Panc1 (cell line): ENCODE data around the gene B3GALT5. TPM values are rescaled to one million over a fixed set of nuclear protein-coding genes. Genes with fewer than 3 reads are reported as not detected.

Experiments
- ATAC-seq: fragments of 200-7000 bp; cut with Tn5 transposase; 2 replicates; pipeline ENCODE4 v1.9.1; 2020; ENCODE audit warnings: mild to moderate bottlenecking, moderate library complexity
- BruUV-seq: library from RNA; stranded (reverse); fragments of 400-500 nt; replicated peaks from 2 replicates; lab custom pipeline; 2021; lab: Mats Ljungman, UMichigan
- CTCF ChIA-PET: fragments of 300-600 bp; sonication (Branson Sonifier 250); formaldehyde crosslinking; loops from one replicate; lab custom pipeline; 2022; ENCODE audit warnings: antibody characterized with exemption; lab: Charles Lee
- POLR2A ChIA-PET: fragments of 300-600 bp; sonication (Branson Sonifier 250); formaldehyde crosslinking; loops from one replicate; lab custom pipeline; 2022; ENCODE audit warnings: antibody characterized with exemption; lab: Charles Lee
- DNase-seq: peaks from one replicate; pipeline ENCODE4 v3.0.0-alpha.2; 2010; ENCODE audit warnings: low read depth, low spot score
- H3K27ac ChIP-seq: 2 replicates; pipeline ENCODE4 v1.5.1; 2011; ENCODE audit warnings: mild to moderate bottlenecking, low read length, inconsistent platforms
- H3K27me3 ChIP-seq: fragments of 200-500 bp; sonication (Bioruptor generic); 2 replicates; pipeline ENCODE4 v1.6.0; 2014; ENCODE audit warnings: low read length, inconsistent platforms; ENCODE audit not compliant: control insufficient read depth, insufficient read depth
- H3K36me3 ChIP-seq: fragments of 200-500 bp; sonication (Bioruptor generic); 2 replicates; pipeline ENCODE4 v1.5.1; 2014; ENCODE audit warnings: inconsistent platforms, mild to moderate bottlenecking, low read length, moderate library complexity; ENCODE audit not compliant: control insufficient read depth, insufficient read depth
- H3K4me1 ChIP-seq: 2 replicates; pipeline ENCODE4 v1.5.1; 2011; ENCODE audit warnings: inconsistent platforms, mild to moderate bottlenecking, low read length, moderate library complexity; ENCODE audit not compliant: control insufficient read depth, insufficient read depth
- H3K4me3 ChIP-seq, 2 experiments: 2 replicates each; pipeline ENCODE4 v1.5.1; 2011 to 2012; ENCODE audit warnings: low read depth in 2 of 2, low read length in 2 of 2, mild to moderate bottlenecking in 2 of 2, inconsistent platforms in 1 of 2, moderate library complexity in 1 of 2
- H3K9me3 ChIP-seq: fragments of 200-500 bp; sonication (Bioruptor generic); 2 replicates; pipeline ENCODE4 v1.5.1; 2014; ENCODE audit warnings: low read depth, mild to moderate bottlenecking, inconsistent platforms, low read length, moderate library complexity; ENCODE audit not compliant: control insufficient read depth, insufficient read depth
- POLR2AphosphoS5 ChIP-seq: IDR thresholded peaks from 2 replicates; pipeline ENCODE4 v1.6.1; 2012; ENCODE audit warnings: mild to moderate bottlenecking, low read depth, low read length, moderate library complexity
- SIN3A ChIP-seq: IDR thresholded peaks from 2 replicates; pipeline ENCODE4 v1.6.1; 2012; ENCODE audit warnings: low read depth, mild to moderate bottlenecking, low read length, moderate library complexity, borderline replicate concordance; ENCODE audit not compliant: insufficient read depth
- TCF7L2 ChIP-seq: IDR thresholded peaks from 2 replicates; pipeline ENCODE4 v1.6.1; 2011; ENCODE audit warnings: mild to moderate bottlenecking, low read depth, low read length, inconsistent platforms
- in situ Hi-C: cut with HindIII; loops from 2 replicates; pipeline ENCODE4 v1.10.0; 2016; ENCODE audit warnings: low sequenced_read_pairs, low pct_unique_long_range_greater_than_20kb
- intact Hi-C: fragments of 100-400 bp; cut with micrococcal nuclease; formaldehyde crosslinking; loops from one replicate; pipeline ENCODE4 v1.10.0; 2022; ENCODE audit not compliant: unreplicated experiment
- total RNA-seq: library from RNA; stranded (reverse); gene quantifications from one replicate; pipeline ENCODE4 v1.2.1, GENCODE V29; 2021; ENCODE audit not compliant: unreplicated experiment
- TF ChIP-seq, protein P1 (sequence below), 2 experiments: IDR thresholded peaks; 2 replicates each; pipeline ENCODE4 v1.6.1; 2011 to 2012; ENCODE audit warnings: low read depth in 2 of 2, control low read depth in 1 of 2, low read length in 1 of 2, mild to moderate bottlenecking in 1 of 2, moderate library complexity in 1 of 2; ENCODE audit not compliant: insufficient read depth in 1 of 2
- TF ChIP-seq, protein P2 (sequence below): fragments of 450-650 bp; IDR thresholded peaks from 2 replicates; pipeline ENCODE4 v1.5.1; 2017; ENCODE audit warnings: mild to moderate bottlenecking

The B3GALT5 gene
- total RNA-seq, 1 experiment from 2014 or later = 0.10 TPM

DNA sequence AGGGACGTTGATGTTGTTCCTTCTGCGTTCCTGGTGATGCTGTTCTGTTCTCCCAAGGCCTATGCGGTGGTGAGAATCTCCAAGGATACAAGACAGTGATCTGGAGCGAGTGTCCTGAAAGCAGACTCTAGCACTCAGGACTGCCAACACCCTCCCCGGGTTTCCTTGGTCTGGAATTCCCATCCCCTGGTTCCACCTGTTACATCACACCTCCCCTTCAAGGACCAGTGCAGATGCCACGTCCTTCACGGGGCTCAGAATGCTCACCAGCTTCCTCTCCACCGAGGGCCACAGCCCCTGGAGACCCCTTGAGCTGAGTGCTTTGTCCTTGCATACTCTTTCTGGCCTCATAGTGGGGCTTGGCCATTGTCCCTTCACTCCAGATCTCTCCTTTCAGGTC is 43.5 kb downstream of the B3GALT5 start:
- intact Hi-C loops = no loop called here
- ATAC-seq (no peak), DNase-seq (no peak)
- TF ChIP-seq, protein P1, sequence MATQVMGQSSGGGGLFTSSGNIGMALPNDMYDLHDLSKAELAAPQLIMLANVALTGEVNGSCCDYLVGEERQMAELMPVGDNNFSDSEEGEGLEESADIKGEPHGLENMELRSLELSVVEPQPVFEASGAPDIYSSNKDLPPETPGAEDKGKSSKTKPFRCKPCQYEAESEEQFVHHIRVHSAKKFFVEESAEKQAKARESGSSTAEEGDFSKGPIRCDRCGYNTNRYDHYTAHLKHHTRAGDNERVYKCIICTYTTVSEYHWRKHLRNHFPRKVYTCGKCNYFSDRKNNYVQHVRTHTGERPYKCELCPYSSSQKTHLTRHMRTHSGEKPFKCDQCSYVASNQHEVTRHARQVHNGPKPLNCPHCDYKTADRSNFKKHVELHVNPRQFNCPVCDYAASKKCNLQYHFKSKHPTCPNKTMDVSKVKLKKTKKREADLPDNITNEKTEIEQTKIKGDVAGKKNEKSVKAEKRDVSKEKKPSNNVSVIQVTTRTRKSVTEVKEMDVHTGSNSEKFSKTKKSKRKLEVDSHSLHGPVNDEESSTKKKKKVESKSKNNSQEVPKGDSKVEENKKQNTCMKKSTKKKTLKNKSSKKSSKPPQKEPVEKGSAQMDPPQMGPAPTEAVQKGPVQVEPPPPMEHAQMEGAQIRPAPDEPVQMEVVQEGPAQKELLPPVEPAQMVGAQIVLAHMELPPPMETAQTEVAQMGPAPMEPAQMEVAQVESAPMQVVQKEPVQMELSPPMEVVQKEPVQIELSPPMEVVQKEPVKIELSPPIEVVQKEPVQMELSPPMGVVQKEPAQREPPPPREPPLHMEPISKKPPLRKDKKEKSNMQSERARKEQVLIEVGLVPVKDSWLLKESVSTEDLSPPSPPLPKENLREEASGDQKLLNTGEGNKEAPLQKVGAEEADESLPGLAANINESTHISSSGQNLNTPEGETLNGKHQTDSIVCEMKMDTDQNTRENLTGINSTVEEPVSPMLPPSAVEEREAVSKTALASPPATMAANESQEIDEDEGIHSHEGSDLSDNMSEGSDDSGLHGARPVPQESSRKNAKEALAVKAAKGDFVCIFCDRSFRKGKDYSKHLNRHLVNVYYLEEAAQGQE (IDR thresholded peaks at IDR 0.05; ENCODE audit: insufficient read depth in 1 of 2, low read depth in 2 of 2, low read length in 1 of 2) = no peak
- TF ChIP-seq TCF7L2 = no peak
- no peak for TF ChIP-seq SIN3A
- TF ChIP-seq POLR2AphosphoS5 = no peak
- TF ChIP-seq, protein P2, sequence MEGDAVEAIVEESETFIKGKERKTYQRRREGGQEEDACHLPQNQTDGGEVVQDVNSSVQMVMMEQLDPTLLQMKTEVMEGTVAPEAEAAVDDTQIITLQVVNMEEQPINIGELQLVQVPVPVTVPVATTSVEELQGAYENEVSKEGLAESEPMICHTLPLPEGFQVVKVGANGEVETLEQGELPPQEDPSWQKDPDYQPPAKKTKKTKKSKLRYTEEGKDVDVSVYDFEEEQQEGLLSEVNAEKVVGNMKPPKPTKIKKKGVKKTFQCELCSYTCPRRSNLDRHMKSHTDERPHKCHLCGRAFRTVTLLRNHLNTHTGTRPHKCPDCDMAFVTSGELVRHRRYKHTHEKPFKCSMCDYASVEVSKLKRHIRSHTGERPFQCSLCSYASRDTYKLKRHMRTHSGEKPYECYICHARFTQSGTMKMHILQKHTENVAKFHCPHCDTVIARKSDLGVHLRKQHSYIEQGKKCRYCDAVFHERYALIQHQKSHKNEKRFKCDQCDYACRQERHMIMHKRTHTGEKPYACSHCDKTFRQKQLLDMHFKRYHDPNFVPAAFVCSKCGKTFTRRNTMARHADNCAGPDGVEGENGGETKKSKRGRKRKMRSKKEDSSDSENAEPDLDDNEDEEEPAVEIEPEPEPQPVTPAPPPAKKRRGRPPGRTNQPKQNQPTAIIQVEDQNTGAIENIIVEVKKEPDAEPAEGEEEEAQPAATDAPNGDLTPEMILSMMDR = no peak
- no peaks in the 10 kb centered on the region for H3K4me1 ChIP-seq
- H3K27ac ChIP-seq = no peak overlapping the region
- in situ Hi-C loops = no loop called here
- BruUV-seq = no TSS peak
- no peaks in the 10 kb centered on the region for H3K9me3 ChIP-seq
- H3K27me3 ChIP-seq = no peaks in the 10 kb centered on the region; the same call in 1 of the 2 replicates
- CTCF ChIA-PET = no interaction called here
- no peak overlapping the region for H3K4me3 ChIP-seq
- POLR2A ChIA-PET = no interaction called here
- no peaks in the 10 kb centered on the region for H3K36me3 ChIP-seq

DNA sequence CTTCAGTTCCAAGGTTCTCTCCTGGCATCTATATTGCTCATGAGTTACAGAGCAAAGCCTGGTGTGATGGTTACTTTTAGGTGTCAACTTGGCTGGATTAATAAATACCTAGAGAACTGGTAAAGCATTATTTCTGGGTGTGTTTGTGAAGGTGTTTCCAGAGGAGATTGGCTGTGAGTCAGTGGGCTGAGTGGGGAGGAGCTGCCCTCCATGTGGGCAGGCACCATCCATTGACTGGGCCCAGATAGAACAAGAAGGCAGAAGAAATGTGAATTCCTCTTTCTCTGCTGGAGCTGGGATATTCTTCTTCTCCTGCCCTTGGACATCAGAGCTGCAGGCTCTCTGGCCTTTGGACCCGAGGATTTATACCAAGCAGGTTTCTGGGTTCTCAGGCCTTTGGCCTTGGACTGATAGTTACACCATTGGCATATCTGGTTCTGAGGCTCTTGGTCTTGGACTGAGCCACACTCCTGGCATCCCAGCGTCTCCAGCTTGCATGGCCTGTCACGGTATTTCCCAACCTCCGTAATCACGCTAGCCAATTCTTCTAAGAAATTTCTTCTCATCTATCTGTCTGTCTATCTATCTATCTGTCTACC is 44.5 kb downstream of the B3GALT5 start:
- intact Hi-C loops (no loop called here), in situ Hi-C loops (no loop called here)
- TF ChIP-seq SIN3A (no peak), TCF7L2 (no peak), POLR2AphosphoS5 (no peak)
- TF ChIP-seq, protein P2 = no peak
- TF ChIP-seq, protein P1 (IDR thresholded peaks at IDR 0.05; ENCODE audit: insufficient read depth in 1 of 2, low read depth in 2 of 2, low read length in 1 of 2) = no peak
- Histone ChIP-seq H3K27ac (no peak overlapping the region), H3K4me3 (no peak overlapping the region), H3K9me3 (no peaks in the 10 kb centered on the region), H3K4me1 (no peaks in the 10 kb centered on the region), H3K27me3 (no peaks in the 10 kb centered on the region; the same call in 1 of the 2 replicates), H3K36me3 (no peaks in the 10 kb centered on the region)
- CTCF ChIA-PET = no interaction called here
- POLR2A ChIA-PET = no interaction called here
- DNase-seq (no peak), ATAC-seq (no peak)
- BruUV-seq = no TSS peak
